22Rv1 (cell line): ENCODE measurements around the gene GDPD1.

Experiments used
- ZFX ChIP-seq: fragments of 450-650 bp; IDR thresholded peaks from 2 replicates; pipeline ENCODE4 v1.6.1; 2017; ENCODE audit warnings: antibody characterized with exemption, borderline replicate concordance
- TF ChIP-seq, protein P1 (sequence below): fragments of 450-650 bp; IDR thresholded peaks from 2 replicates; pipeline ENCODE4 v1.5.1; 2017; ENCODE audit warnings: mild to moderate bottlenecking

DNA sequence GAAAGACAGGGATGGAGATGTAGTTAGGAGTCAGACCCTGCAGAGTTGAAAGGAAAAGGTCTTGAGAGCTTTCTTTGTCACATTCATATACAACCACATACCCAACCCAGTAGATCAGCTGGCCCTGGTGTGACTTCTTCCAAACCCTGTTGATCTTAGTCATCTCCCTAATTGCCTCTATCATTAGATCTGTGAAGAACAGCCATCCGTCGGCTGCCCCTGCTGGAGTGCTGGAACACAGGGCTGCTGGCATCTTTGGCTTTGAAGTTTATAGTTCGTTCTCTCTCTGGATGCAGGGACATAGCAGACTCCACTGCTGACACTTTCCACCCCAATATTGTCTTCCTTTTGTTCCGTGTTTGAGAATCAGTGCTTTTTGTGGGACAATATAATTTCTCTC is 20.9 kb upstream of the GDPD1 start:
- TF ChIP-seq, protein P1, sequence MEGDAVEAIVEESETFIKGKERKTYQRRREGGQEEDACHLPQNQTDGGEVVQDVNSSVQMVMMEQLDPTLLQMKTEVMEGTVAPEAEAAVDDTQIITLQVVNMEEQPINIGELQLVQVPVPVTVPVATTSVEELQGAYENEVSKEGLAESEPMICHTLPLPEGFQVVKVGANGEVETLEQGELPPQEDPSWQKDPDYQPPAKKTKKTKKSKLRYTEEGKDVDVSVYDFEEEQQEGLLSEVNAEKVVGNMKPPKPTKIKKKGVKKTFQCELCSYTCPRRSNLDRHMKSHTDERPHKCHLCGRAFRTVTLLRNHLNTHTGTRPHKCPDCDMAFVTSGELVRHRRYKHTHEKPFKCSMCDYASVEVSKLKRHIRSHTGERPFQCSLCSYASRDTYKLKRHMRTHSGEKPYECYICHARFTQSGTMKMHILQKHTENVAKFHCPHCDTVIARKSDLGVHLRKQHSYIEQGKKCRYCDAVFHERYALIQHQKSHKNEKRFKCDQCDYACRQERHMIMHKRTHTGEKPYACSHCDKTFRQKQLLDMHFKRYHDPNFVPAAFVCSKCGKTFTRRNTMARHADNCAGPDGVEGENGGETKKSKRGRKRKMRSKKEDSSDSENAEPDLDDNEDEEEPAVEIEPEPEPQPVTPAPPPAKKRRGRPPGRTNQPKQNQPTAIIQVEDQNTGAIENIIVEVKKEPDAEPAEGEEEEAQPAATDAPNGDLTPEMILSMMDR: no peak
- no peak for TF ChIP-seq ZFX
